GM19025 (cell line): Measurements from ENCODE around the gene TNP2.
"Not testable (repeated sequence)": the region's sequence is repeated elsewhere in the genome, so short reads cannot be mapped to it uniquely, and the experiment has no call there.

Experiments
- ATAC-seq: cut with Tn5 transposase; IDR thresholded peaks from one replicate; pipeline ENCODE4 v1.9.1; 2021; ENCODE audit warnings: mild to moderate bottlenecking, low read depth, moderate library complexity; ENCODE audit not compliant: unreplicated experiment

TNP2 gene

DNA sequence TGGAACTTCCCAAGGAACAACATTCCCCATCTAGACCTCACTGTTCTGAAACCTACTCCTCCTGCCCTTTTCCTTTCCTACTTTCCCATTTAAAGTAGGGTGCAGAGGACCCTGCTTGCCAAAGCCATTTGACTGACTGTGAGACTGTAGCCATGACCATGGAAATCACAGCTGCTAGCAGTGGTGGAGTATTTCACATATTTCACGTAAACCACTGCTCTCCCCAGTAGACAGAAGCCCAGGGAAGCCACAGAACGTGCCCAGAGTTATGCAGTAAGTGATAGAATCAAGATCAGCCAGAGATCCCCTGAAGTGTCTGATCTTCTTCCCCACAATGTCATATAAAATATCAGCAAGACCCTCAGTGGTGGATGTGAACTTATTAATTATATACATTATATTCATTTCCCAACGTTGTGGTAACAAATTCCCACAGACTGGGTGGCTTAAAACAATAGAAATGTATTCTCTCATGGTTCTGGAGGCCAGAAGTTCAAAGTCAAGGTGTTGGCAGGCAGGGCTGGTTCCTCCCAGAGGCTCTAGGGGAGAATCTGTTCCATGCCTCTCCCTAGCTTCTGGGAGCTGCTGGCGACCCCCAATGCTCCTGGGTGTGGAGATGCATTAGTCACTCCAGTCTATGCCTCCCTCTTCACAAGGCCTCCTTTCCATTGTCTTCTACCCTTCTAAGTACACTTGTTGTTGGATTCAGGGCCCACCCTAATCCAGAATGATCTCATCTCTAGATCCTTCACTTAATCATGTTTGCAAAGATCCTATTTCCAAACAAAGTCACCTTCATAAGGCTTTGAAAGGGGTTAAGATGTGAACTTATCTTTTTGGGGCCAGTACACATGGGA is 32.7 kb upstream of the TNP2 start:
- ATAC-seq: no peak

GRCh38 chr16:11300560-11300892 is 31.4 kb upstream of the TNP2 start:
- no peak for ATAC-seq

DNA sequence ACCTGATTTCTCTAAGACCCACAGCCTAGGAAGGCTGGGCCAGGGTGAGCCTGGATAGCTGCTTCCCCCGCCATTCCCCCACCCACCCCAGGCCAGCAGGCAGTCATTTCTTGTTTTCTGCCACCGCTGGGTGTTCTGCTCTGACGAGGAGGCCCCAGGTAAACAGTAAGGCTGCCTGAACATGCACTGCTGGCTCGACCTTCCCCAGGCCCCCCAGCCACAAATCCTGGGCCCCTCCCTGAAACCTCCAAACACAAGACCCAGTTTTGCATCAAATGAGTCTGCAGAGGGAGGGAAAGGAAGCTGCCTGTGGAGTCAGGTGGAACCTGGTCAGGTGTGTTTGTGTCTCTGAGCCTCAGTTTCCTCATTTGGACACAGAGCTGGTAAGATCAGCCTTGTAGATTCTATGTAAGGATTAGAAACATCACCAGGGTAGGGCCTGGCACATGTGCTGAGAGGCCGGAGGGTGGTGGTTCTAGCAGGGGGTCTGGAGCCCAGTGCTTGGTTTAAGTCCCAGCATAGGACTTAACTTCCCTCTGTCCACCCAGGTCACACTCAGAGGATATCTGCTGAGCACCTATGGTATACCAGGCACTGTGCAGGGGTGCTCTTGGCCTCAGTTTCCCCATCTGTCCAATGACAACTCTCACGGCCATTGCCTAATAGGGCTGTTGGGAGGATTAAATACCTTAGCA is 30.9 kb upstream of the TNP2 start:
- ATAC-seq: no peak

DNA sequence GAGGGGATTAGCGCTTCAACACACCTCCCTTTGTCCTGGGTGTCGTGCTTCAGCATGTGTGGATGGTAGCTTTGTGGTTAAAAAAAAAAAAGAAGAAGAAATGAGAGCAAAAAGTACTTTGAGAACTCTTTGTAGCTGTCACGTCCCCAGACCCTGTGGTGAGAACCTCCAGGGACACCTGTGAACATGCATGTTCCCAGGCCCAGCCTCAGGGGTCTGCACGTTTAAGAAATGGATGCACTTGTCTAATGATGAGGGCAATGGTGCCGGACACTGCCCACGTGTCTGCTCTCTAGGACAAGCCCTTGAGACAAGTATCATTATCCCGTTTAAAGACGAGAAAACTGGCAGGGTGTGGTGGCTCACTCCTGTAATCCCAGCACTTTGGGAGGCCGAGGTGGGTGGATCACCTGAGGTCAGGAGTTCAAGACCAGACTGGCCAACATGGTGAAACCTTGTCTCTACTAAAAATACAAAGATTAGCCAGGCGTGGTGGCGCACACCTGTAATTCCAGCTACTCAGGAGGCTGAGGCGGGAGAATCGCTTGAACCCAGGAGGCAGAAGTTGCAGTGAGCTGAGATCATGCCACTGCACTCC is 29.9 kb upstream of the TNP2 start:
- not testable (repeated sequence) for ATAC-seq

DNA sequence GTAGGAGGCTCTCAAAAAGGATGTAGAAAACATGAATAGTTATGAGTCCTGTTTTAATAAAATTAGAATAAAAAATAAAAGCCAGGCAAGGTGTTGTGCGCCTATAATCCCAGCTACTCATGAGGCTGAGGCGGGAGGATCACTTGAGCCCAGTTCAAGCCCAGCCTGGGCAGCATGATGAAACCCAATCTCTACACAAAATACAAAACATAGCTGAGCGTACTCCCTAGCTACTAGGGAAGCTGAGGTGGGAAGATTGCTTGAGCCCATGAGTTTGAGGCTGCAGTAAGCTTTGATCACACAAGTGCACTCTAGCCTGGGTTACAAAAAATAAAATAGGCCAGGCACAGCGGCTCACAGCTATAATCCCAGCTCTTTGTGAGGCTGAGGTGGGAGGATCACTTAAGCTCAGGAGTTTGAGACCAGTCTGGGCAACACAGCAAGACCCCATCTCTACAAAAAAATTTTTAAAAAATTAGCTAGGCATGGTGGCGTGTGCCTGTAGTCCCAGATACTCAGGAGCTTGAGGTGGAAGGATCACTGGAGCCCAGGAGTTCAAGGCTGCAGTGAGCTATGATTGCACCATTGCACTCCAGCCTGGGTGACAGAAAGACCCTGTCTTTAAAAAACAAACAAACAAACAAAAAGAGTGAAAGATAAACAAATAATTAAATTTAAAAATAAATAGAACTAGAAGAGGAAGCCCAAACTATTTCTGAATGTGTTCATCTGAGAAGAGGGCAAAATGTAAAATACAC is 29.2 kb upstream of the TNP2 start:
- ATAC-seq: no peak

- peak; percentile 79 for ATAC-seq
Measured at GRCh38 chr16:11297492-11298142, 28.5 kb upstream of the TNP2 start.

DNA sequence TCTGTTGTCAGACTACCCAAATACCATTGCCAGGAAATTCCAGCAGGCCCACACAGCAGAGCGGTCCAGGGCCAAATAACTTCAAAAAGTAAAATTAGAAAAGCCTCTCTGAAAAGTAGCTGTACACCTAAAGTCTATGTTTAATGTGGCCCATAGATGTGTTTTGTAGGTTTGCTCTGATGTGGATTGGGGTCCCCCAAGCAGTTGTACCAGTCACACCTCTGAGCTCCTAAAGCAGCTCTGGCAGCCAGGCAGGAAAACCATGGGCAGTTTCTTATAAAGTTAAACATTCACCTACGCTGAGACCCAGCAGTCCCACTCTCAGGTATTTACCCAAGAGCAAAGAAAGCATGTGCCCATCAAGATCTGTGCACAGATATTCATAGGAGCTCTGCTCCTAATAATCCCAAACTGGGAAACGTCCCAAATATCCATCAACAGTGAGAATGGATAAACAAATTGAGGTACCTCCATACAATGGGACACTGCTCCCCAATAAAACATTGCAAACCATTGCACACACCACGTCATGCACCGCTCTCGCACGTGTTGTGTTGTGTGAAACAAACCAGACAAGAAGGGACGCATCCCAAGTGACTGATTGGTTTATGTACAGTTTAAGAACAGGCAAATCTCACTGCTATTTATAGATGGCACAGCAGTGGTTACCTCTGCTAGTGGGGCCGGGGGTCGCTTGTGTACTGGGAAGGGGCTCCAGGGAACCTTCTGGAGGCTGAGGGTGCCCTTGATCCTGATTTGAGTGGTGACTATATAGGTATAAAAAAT is 27.8 kb upstream of the TNP2 start:
- ATAC-seq: no peak

DNA sequence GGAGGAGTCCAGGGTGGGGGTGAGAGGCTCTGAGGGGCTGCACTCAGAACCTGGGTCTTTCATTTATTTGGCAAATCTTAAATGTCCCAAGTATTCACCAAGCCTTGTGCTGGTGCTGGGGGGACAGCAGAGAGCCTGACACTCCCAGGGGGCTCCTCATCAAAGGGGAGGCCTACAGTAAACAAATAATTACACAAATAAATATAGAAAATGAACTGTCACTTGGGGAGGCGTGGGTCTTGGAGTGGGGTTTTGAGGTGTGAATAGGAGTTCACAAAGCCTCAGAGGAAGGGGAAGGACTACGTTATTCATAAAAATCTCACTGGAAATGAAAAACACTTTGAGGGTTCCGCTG is 27.2 kb upstream of the TNP2 start:
- ATAC-seq: no peak

GRCh38 chr16:11295672-11296071 is 26.5 kb upstream of the TNP2 start:
- no peak for ATAC-seq

DNA sequence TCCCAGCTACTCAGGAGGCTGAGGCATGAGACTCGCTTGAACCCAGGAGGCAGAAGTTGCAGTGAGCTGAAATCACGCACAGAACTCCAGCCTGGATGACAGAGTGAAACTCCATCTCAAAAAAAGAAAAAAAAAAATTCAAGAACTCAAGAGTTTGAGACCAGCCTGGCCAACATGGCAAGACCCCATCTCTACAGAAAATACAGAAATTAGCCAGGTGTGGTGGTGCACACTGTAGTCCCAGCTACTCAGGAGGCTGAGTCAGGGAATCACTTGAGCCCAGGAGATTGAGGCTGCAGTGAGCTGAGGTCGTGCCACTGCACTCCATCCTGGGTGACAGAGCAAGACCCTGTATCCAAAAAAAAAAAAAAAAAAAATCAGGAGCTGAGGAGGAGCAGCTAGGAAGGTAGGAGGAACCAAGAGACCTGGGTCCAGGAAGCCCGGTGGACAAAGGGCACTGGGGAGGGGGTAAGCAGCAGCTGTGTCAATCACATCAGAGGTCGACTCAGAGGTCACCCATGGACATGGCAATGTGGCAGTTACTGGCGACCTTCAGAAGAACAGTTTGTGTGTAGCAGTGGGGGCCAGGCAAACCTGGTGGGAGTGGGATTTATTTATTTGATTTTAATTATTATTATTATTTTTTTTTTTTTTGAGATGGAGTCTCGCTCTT is 23.1 kb upstream of the TNP2 start:
- ATAC-seq: no peak

- ATAC-seq: no peak
Measured at GRCh38 chr16:11291091-11291703, 22.1 kb upstream of the TNP2 start.

- no peak for ATAC-seq
Measured at GRCh38 chr16:11290102-11290893, 21.2 kb upstream of the TNP2 start.

- ATAC-seq: not testable (repeated sequence)
Measured at GRCh38 chr16:11289696-11290095, 20.6 kb upstream of the TNP2 start.

DNA sequence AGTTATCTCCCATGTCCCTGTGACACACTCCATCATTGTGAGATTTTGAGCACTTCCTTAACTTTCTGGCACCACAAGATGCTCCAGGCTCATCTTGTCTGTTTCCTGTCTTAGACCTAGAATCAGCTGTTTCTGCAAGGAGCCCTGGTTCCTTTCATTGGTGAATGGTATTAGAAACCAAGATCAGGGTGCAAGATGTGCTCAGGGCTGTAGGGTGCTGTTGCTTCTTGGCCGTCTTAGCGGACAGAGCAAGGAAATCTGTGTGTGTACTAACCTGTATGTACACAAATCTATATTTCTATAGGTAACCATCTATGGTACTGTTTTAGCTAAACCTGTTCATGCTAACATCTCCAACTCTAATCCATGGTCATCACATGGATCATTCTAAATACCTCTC is 20.1 kb upstream of the TNP2 start:
- no peak for ATAC-seq

- ATAC-seq: no peak
Measured at GRCh38 chr16:11285842-11286241, 16.7 kb upstream of the TNP2 start.

GRCh38 chr16:11283820-11284248 is 14.7 kb upstream of the TNP2 start:
- no peak for ATAC-seq

DNA sequence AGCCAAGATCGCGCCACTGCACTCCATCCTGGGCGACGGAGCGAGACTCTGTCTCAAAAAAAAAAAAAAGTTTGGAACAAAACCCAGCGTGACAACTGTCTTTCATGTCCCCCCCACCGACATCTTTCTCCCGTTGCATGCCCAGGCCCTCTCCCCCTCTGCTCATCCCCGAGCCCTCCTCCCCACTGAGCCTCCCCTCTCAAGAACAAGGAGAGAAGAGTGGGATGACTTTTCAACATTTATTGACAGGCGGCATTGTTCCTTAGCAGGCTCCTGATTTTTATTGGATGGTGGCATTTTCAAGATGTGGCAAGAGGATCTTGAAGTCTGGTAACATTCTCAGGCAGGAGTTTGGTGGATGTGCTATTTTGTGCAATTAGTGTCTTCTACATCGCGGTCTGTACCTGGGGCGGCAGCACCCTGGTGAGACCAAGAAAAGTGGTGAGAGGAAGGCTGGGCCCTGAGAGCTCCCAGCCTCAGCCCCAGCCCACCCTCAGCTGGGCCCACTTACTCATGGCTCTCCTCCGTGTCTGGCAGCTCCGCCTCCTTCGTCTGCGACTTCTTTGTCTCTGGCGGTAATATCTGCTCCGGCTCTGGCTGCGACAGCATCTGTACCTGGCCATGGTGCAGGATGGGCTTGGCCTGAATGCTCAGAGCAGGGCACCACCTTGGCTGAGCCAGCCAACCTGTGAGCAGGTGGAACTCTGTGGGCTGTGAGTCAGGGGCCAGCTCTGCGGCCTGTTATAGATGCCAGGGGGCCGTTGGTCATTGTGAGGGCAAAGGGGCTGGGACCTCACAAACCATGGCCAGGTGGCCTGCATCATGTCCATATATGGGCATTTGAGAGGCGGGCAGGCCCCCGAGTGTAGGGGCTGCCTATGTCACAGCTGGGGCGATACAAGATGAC is 11.7 kb upstream of the TNP2 start, which contains the start of gene PRM1:
PRM1 (minus strand) TSS at position 715 of the 907 bp plus-strand sequence; CDS start at position 623, 92 bp downstream.
- no peak for ATAC-seq
